ENCODE measurements around the gene CAVIN2. TPM values are rescaled to one million over a fixed set of nuclear protein-coding genes. Genes with fewer than 3 reads are reported as not detected.

Gene CAVIN2
- total RNA-seq, 1 experiment from 2014 or later, result 0.28 TPM

DNA sequence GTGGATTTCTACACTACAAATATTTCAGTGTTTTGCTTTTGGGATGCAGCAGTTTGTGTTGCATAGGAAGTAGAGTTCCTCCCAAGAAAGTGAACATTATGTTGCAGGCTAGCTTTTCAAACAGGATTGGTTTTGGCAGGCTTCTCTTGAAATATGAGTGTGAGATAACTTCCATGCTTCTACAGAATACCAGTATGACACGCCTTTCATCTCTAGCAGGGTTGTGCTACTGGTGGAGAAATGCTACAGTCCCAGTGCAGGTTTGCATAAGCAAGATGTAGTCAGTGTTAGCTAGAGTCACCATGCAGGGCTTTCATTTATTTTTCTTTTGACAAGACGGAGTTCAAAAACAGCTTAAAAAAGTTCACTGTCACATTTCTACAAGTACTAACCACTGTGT, 17.1 kb upstream of the CAVIN2 start (continued):
- TF ChIP-seq, protein P1, sequence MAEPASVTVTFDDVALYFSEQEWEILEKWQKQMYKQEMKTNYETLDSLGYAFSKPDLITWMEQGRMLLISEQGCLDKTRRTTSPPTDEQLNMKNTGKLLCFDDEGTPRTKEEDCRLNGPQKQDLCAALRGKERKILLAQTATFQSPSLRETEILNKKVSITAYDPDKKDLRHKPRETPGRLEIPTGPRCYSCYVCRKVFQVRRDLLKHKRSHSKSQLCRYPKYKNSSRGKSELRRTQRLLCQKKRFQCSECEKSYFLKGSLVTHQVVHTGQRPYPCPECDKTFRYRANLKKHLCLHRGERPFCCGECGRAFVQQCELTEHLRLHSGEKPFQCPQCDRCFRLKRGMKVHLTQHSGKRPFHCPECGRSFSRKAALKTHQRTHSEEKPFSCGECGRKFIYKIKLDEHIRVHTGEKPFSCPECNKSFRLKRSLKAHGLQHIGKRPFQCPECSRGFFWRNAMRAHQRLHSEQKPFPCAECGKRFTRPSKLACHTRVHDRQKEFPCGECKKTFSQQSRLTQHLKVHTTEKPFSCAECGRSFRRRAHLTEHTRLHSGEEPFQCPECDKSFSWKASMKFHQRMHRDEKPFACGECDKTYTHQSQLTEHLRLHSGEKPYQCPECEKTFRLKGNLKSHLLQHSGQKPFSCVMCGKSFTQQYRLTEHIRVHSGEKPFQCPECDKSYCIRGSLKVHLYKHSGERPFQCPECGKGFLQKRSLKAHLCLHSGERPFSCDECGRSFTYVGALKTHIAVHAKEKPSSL (CRISPR knock-in tag; conservative IDR thresholded peaks at IDR 0.05), result no peak
- TF ChIP-seq, protein P2, sequence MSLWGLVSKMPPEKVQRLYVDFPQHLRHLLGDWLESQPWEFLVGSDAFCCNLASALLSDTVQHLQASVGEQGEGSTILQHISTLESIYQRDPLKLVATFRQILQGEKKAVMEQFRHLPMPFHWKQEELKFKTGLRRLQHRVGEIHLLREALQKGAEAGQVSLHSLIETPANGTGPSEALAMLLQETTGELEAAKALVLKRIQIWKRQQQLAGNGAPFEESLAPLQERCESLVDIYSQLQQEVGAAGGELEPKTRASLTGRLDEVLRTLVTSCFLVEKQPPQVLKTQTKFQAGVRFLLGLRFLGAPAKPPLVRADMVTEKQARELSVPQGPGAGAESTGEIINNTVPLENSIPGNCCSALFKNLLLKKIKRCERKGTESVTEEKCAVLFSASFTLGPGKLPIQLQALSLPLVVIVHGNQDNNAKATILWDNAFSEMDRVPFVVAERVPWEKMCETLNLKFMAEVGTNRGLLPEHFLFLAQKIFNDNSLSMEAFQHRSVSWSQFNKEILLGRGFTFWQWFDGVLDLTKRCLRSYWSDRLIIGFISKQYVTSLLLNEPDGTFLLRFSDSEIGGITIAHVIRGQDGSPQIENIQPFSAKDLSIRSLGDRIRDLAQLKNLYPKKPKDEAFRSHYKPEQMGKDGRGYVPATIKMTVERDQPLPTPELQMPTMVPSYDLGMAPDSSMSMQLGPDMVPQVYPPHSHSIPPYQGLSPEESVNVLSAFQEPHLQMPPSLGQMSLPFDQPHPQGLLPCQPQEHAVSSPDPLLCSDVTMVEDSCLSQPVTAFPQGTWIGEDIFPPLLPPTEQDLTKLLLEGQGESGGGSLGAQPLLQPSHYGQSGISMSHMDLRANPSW (CRISPR knock-in tag; conservative IDR thresholded peaks at IDR 0.05; ENCODE audit: low read depth), result no peak
- TF ChIP-seq, protein P3, sequence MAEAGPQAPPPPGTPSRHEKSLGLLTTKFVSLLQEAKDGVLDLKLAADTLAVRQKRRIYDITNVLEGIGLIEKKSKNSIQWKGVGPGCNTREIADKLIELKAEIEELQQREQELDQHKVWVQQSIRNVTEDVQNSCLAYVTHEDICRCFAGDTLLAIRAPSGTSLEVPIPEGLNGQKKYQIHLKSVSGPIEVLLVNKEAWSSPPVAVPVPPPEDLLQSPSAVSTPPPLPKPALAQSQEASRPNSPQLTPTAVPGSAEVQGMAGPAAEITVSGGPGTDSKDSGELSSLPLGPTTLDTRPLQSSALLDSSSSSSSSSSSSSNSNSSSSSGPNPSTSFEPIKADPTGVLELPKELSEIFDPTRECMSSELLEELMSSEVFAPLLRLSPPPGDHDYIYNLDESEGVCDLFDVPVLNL (CRISPR knock-in tag; IDR thresholded peaks at IDR 0.05; ENCODE audit: borderline replicate concordance, low read depth), result no peak
- no peak for TF ChIP-seq NR1H2 (CRISPR knock-in tag; IDR thresholded peaks at IDR 0.05)
- TF ChIP-seq MXD4 (CRISPR knock-in tag; IDR thresholded peaks at IDR 0.05; ENCODE audit: borderline replicate concordance), result no peak
- TF ChIP-seq, protein P4, sequence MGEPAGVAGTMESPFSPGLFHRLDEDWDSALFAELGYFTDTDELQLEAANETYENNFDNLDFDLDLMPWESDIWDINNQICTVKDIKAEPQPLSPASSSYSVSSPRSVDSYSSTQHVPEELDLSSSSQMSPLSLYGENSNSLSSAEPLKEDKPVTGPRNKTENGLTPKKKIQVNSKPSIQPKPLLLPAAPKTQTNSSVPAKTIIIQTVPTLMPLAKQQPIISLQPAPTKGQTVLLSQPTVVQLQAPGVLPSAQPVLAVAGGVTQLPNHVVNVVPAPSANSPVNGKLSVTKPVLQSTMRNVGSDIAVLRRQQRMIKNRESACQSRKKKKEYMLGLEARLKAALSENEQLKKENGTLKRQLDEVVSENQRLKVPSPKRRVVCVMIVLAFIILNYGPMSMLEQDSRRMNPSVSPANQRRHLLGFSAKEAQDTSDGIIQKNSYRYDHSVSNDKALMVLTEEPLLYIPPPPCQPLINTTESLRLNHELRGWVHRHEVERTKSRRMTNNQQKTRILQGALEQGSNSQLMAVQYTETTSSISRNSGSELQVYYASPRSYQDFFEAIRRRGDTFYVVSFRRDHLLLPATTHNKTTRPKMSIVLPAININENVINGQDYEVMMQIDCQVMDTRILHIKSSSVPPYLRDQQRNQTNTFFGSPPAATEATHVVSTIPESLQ (CRISPR knock-in tag; IDR thresholded peaks at IDR 0.05), result no peak
- no peak for TF ChIP-seq NR2C2 (CRISPR knock-in tag; IDR thresholded peaks at IDR 0.05)
- TF ChIP-seq, protein P5, sequence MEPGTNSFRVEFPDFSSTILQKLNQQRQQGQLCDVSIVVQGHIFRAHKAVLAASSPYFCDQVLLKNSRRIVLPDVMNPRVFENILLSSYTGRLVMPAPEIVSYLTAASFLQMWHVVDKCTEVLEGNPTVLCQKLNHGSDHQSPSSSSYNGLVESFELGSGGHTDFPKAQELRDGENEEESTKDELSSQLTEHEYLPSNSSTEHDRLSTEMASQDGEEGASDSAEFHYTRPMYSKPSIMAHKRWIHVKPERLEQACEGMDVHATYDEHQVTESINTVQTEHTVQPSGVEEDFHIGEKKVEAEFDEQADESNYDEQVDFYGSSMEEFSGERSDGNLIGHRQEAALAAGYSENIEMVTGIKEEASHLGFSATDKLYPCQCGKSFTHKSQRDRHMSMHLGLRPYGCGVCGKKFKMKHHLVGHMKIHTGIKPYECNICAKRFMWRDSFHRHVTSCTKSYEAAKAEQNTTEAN (CRISPR knock-in tag; IDR thresholded peaks at IDR 0.05), result no peak

GRCh38 chr2:191862156-191862775, 15.4 kb upstream of the CAVIN2 start:
- TF ChIP-seq, protein P6, sequence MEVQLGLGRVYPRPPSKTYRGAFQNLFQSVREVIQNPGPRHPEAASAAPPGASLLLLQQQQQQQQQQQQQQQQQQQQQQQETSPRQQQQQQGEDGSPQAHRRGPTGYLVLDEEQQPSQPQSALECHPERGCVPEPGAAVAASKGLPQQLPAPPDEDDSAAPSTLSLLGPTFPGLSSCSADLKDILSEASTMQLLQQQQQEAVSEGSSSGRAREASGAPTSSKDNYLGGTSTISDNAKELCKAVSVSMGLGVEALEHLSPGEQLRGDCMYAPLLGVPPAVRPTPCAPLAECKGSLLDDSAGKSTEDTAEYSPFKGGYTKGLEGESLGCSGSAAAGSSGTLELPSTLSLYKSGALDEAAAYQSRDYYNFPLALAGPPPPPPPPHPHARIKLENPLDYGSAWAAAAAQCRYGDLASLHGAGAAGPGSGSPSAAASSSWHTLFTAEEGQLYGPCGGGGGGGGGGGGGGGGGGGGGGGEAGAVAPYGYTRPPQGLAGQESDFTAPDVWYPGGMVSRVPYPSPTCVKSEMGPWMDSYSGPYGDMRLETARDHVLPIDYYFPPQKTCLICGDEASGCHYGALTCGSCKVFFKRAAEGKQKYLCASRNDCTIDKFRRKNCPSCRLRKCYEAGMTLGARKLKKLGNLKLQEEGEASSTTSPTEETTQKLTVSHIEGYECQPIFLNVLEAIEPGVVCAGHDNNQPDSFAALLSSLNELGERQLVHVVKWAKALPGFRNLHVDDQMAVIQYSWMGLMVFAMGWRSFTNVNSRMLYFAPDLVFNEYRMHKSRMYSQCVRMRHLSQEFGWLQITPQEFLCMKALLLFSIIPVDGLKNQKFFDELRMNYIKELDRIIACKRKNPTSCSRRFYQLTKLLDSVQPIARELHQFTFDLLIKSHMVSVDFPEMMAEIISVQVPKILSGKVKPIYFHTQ (CRISPR knock-in tag; IDR thresholded peaks at IDR 0.05), result no peak
- TF ChIP-seq RORB (CRISPR knock-in tag; IDR thresholded peaks at IDR 0.05), result no peak
- TF ChIP-seq ESRRA (CRISPR knock-in tag; IDR thresholded peaks at IDR 0.05; ENCODE audit: borderline replicate concordance), result no peak
- H3K36me3 Mint-ChIP-seq, result no peaks in the 10 kb centered on the region; the same call in 1 of the 2 replicates
- ChIA-PET POLR2A (no interaction called here), CTCF (interaction anchor here (2.4 kb wide), 1 partner anchor 50 kb away, joined by 14 read pairs; no protein-coding TSS in a partner anchor)
- H3K27me3 Mint-ChIP-seq (ENCODE audit: low read depth), result peaks cover 4% of the 10 kb centered on the region
- ATAC-seq (no peak), DNase-seq (ENCODE audit: low spot score) (no peak)
- peaks cover 22% of the 10 kb centered on the region for H3K4me1 Mint-ChIP-seq
- no peak overlapping the region for H3K27ac Mint-ChIP-seq
- no peak overlapping the region for H3K4me3 Mint-ChIP-seq
- peaks cover 7% of the 10 kb centered on the region for H3K9me3 Mint-ChIP-seq
